Activated T-cell treated with anti-CD3 and anti-CD28 coated beads, Interleukin-2, amount 50 U/mL, for 48 hours (primary cell): Measurements from ENCODE around the gene MCF2L.

Experiments
- DNase-seq, 2 experiments: peaks; one replicate each; pipeline ENCODE4 v3.0.0-alpha.2; 2020

MCF2L gene

DNA sequence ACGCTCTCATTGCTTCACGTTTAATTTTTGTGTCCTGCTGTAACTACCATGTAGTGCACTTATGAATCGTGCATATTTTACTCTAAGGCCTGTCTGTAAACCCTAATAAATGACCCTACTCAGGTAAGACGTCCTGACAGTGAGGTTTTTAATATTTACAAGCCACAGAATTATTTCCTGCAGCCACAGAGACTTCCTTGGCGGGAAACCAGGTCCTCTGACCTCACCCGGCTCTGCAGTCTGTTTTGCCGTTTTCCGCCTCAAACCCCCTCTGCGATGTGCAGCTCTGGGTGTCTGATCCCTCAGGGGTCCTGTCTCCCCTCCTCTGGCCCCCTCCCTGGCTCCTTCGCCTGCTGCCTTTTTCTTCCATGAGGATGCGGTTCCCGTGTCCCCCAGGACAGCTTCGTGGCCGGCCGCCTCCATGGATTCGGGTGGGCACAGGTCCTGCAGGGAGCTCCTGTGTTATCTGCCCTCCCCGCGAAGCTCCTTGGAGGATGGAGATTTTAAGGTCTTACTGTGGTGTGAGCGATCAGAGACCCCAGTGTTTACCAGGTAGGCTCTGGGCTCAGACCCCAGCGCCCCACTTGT, 66.3 kb downstream of the MCF2L start:
- DNase-seq = no peak

- DNase-seq = no peak
Measured at GRCh38 chr13:113036401-113036800, 67.4 kb downstream of the MCF2L start.

GRCh38 chr13:113040031-113040430, 71.0 kb downstream of the MCF2L start:
- DNase-seq = no peak

- no peak for DNase-seq
Measured at GRCh38 chr13:113040597-113041292, 71.7 kb downstream of the MCF2L start.

- no peak for DNase-seq
Measured at GRCh38 chr13:113041293-113041690, 72.3 kb downstream of the MCF2L start.

GRCh38 chr13:113041896-113042295, 72.9 kb downstream of the MCF2L start:
- DNase-seq = no peak

- DNase-seq = no peak
Measured at GRCh38 chr13:113042456-113042855, 73.4 kb downstream of the MCF2L start.

GRCh38 chr13:113043001-113043630, 74.1 kb downstream of the MCF2L start:
- DNase-seq = no peak

GRCh38 chr13:113043931-113044330, 74.9 kb downstream of the MCF2L start:
- no peak for DNase-seq

- DNase-seq = no peak
Measured at GRCh38 chr13:113044391-113045114, 75.5 kb downstream of the MCF2L start.

- no peak for DNase-seq
Measured at GRCh38 chr13:113045251-113046127, 76.5 kb downstream of the MCF2L start.

DNA sequence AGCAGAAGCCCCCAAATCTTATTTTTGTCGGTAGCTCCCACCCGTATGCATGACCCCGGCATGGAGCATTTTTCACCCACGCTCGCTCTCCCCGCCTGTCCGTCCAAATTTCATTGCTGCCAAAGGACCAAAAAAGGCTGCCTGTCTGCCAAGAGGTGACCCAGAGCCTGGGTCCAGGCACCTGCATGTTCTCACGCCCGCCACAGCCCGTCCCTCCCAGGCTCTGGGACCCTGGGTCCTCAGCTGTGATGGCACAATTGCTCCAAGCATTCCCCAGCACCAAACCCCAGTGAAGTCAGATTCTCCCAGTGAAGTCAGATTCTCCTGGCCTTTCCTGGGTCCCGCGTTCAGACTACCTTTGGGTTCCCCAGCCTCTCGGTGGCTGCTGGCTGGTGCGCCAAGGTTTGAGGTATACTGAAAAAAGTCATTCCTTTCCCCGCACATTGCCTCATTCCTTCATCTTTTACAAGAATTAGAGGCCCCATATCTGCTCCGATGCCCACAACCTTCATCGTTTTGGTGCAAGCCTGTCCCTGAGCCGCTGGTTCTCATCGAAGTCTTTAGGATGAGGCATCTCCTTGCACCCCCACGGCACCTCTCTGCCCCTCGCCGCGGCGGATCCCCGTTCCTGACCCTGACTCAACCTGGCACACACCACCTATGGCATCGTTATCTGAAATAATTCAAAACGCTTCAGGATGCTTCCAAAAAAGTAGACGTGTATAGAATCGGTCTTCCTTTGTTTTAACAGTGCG, 77.3 kb downstream of the MCF2L start:
- DNase-seq = no peak

DNA sequence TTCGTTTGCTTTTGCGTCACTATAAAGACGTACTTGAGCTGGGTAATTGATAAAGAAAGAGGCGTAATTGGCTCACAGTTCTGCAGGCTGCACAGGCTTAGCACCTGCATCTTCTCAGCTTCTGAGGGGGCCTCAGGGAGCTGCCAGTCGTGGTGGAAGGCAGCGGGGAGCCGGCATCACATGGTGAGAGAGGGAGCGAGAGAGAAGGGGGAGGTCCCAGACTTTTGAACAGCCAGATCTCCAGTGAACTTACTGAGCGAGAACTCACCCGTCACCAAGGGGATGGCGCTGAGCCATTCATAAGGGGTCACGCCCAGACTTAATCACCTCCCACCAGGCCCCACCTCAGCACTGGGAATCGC, 77.8 kb downstream of the MCF2L start:
- no peak for DNase-seq

GRCh38 chr13:113047587-113047986, 78.6 kb downstream of the MCF2L start:
- DNase-seq = no peak

GRCh38 chr13:113048766-113049165, 79.8 kb downstream of the MCF2L start:
- DNase-seq = no peak

DNA sequence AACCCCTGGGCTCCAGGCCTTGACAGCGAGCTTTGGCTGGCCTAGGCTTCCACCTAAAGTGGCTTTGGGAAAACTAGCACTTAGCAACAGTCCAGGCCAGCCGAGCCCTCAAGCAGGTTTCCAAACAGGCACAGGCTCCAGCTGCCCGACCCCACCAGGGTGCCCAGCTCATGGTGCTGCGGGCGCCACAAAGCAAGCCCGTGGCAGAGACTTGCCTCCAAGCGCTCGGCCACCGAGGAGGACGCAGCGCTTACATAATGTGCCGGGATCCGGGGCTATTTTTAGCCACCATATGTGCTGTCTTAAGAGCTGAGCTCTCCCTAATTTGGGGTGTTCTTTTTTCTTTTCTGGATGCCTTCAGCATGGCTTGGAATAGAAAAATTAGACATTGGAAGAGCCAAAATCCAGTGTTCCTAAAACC, 80.5 kb downstream of the MCF2L start:
- DNase-seq = no peak

DNA sequence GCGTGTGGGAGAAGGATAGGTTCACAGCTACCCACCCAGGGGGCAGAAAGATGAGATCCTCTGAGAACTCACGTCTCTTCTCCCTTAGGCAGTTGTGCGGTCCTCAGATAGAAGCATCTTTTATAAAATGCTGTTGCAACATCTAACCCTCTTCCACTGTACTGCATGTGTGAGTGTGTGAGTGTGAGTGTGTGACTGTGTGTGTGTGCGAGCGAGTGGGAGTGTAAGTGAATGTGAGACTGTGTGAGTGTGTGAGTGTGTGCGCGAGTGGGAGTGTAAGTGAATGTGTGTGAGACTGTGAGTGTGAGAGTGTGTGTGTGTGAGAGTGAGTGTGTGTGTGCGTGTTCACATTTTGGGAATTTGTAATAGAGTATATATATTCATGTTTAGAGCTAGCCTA, 81.0 kb downstream of the MCF2L start:
- DNase-seq = no peak

DNA sequence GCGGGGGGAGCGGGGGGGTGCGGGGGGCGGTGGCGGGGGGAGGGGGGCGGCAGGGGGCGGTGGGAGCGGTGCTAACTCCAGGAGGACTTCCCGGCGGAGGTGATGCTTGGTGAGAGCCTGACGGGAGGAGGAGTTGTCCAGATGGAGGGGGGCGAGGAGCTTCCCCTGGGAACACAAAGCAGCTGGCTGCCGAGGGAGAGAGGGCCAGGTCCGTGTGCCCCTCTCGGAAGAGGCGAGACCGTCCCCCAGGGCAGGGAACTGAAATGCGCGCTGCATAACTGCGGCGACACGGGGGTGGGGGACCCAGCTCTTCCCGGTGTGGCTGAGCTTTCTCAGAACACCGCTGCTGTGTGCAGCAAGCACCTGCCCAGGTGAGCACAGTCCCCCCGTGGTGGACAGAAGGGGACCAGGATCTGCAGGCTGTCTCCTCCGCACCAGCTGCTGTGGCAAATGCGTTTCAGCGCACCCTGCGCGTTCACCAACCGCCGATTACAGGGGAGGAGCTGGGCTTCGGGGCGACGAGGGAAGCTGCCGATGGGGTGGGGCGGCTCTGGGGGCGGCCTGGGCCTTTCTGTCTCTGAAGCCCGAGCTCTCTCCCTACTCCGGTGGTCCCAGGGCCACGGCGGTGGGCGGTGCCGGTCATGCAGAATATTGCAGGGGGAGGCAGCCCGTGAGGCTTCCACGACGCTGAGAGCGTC, 81.9 kb downstream of the MCF2L start:
- no peak for DNase-seq

DNA sequence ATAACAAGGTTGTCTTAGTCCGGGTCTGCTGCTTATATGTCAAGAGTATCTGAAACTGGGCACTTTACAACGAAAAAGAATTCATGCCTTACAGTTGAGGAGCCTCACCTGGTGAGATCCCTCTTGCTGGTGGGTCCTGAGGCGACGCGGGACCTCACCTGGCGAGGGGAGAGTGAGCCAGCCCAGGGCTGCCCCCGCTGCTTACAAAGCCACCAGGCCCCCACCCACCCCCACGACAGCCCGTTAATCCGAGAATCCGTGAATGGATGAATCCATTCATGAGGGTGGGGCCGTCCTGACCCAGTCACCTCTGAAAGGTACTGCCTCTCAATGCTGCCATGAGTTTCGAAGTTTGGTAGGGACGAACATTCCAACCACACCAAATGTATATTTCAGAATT, 82.6 kb downstream of the MCF2L start:
- DNase-seq = no peak

DNA sequence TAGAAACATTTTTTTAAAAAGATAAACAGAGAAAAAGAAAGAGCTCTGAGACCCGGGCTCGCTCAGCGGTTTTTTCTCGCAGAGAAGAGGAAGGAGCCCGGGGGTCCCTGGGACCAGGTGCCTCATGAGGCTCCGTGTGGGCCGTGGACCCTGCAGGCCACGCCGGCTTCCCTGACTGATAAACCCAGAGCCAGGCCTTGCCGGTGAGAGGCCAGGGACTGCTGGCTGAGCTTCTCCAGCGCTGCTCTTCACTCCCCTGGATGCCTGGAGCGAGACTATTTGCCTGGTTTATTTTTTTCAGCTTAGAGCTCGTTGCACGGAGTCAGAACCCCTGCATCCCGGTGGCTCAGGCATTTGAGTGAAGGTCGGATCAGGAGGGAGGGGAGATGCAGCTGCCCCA, 83.2 kb downstream of the MCF2L start:
- DNase-seq = no peak

DNA sequence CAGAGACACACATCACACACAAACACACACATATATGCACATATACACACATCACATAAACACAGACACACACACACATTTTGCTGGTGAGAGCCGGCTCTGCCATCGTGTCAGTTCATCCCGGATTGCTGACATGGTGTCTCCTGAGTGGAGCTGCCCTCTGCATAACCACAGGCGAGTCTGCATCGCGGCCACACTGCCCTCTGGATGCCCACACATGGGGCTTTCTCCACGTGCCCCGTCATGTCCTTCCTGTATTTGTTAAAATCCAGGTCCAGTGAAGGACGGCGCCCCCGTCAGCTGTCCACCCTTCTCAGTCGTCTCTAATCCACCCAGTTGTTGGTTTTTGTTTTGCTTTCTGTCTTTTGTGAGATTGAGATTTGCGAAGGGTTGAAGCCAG, 84.0 kb downstream of the MCF2L start:
- no peak for DNase-seq
